PC-3 (cell line): Measurements from ENCODE around the gene ZFHX3.

ENCODE experiments used
- EZH2 ChIP-seq: fragments of 300-600 bp; sonication (generic); IDR thresholded peaks from one replicate; pipeline ENCODE4 v1.6.1; 2017; ENCODE audit warnings: antibody characterized with exemption, mild to moderate bottlenecking, low read length; ENCODE audit not compliant: unreplicated experiment
- EZH2phosphoT487 ChIP-seq: fragments of 300-600 bp; sonication (generic); IDR thresholded peaks from 2 replicates; pipeline ENCODE4 v1.6.1; 2018; ENCODE audit warnings: mild to moderate bottlenecking, antibody characterized with exemption, low read length, borderline replicate concordance
- TF ChIP-seq, protein P1 (sequence below): fragments of 300-600 bp; sonication (generic); conservative IDR thresholded peaks from 2 replicates; pipeline ENCODE4 v1.5.1; 2017; ENCODE audit warnings: antibody characterized with exemption, low read depth, mild to moderate bottlenecking, low read length

DNA sequence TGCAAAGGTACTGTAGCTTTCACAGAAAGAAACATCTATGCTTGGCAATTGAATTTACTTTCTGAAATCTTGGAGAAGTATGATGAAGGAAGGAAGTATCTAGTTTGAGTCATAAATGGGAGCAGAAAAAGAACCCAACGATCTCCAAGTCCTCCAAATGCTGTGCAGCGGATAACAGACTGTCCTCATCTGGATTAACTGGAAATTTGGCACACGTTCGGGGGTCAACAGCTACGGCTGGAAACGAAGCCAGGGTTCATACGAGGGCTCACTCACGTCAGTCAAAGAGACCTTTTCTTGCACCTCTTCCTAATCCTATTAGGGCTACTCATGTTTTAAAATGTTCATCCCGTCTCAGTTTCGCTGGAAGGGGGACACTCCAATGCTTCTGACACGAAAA is 152.0 kb downstream of the ZFHX3 start:
- TF ChIP-seq EZH2phosphoT487 (no peak), EZH2 (no peak)
- TF ChIP-seq, protein P1, sequence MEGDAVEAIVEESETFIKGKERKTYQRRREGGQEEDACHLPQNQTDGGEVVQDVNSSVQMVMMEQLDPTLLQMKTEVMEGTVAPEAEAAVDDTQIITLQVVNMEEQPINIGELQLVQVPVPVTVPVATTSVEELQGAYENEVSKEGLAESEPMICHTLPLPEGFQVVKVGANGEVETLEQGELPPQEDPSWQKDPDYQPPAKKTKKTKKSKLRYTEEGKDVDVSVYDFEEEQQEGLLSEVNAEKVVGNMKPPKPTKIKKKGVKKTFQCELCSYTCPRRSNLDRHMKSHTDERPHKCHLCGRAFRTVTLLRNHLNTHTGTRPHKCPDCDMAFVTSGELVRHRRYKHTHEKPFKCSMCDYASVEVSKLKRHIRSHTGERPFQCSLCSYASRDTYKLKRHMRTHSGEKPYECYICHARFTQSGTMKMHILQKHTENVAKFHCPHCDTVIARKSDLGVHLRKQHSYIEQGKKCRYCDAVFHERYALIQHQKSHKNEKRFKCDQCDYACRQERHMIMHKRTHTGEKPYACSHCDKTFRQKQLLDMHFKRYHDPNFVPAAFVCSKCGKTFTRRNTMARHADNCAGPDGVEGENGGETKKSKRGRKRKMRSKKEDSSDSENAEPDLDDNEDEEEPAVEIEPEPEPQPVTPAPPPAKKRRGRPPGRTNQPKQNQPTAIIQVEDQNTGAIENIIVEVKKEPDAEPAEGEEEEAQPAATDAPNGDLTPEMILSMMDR, result no peak
